Neuronal stem cell (in vitro differentiated cells): ENCODE data around the gene METRNL.

ENCODE experiments used
- DNase-seq: peaks from one replicate; pipeline ENCODE4 v3.0.0-alpha.2; 2013; ENCODE audit warnings: low spot score
- H2AFZ ChIP-seq: one replicate; pipeline ENCODE4 v1.6.1; 2013; ENCODE audit warnings: mild to moderate bottlenecking, low read length, inconsistent platforms
- H2AK5ac ChIP-seq: 2 replicates; pipeline ENCODE4 v1.6.1; 2013; ENCODE audit warnings: low read depth, mild to moderate bottlenecking, inconsistent platforms, low read length, moderate library complexity, mixed read lengths
- H2BK120ac ChIP-seq: 2 replicates; pipeline ENCODE4 v1.6.1; 2013; ENCODE audit warnings: low read depth, mild to moderate bottlenecking, inconsistent platforms, low read length, moderate library complexity, mixed read lengths
- H2BK12ac ChIP-seq: one replicate; pipeline ENCODE4 v1.6.1; 2013; ENCODE audit warnings: low read length, inconsistent platforms
- H2BK15ac ChIP-seq: 2 replicates; pipeline ENCODE4 v1.6.1; 2013; ENCODE audit warnings: mild to moderate bottlenecking, low read length, inconsistent platforms, mixed read lengths
- H2BK5ac ChIP-seq: one replicate; pipeline ENCODE4 v1.6.1; 2013; ENCODE audit warnings: inconsistent platforms, mild to moderate bottlenecking, low read length, moderate library complexity
- H3K14ac ChIP-seq: one replicate; pipeline ENCODE4 v1.6.1; 2013; ENCODE audit warnings: low read length, inconsistent platforms
- H3K18ac ChIP-seq: 2 replicates; pipeline ENCODE4 v1.6.1; 2013; ENCODE audit warnings: low read length, inconsistent platforms
- H3K23ac ChIP-seq: 2 replicates; pipeline ENCODE4 v1.6.1; 2013; ENCODE audit warnings: low read depth, mild to moderate bottlenecking, mixed read lengths, low read length, inconsistent platforms; ENCODE audit not compliant: poor library complexity
- H3K27ac ChIP-seq: replicated peaks from 3 replicates; pipeline ENCODE4 v1.5.1; 2013; ENCODE audit warnings: low read length, inconsistent platforms
- H3K27me3 ChIP-seq, 3 experiments: 2 replicates each; pipeline ENCODE4 v1.6.1; 2013; ENCODE audit warnings: low read length in 3 of 3, mild to moderate bottlenecking in 2 of 3, inconsistent platforms in 1 of 3, low read depth in 1 of 3, mixed read lengths in 1 of 3, moderate library complexity in 1 of 3; ENCODE audit not compliant: control insufficient read depth in 3 of 3, insufficient read depth in 3 of 3
- H3K36me3 ChIP-seq, 2 donors: replicated peaks in 1 of 2; 2 replicates each; pipeline ENCODE4 v1.6.1; 2013; ENCODE audit warnings: low read length in 2 of 2; ENCODE audit not compliant: control insufficient read depth in 2 of 2, insufficient read depth in 2 of 2
- H3K4ac ChIP-seq: 2 replicates; pipeline ENCODE4 v1.6.1; 2013; ENCODE audit warnings: inconsistent platforms, mild to moderate bottlenecking, low read length, moderate library complexity
- H3K4me1 ChIP-seq, 2 donors: 1 replicate in 1 of 2; 2 replicates in 1 of 2; pipeline ENCODE4 v1.6.1; 2013; ENCODE audit warnings: low read length in 2 of 2, low read depth in 1 of 2; ENCODE audit not compliant: control insufficient read depth in 2 of 2, insufficient read depth in 1 of 2
- H3K4me2 ChIP-seq: one replicate; pipeline ENCODE4 v1.6.1; 2013; ENCODE audit warnings: mild to moderate bottlenecking, low read length, inconsistent platforms; ENCODE audit not compliant: insufficient read depth, poor library complexity, severe bottlenecking
- H3K4me3 ChIP-seq, 2 donors: 2 replicates each; pipeline ENCODE4 v1.5.1; 2013; ENCODE audit warnings: low read length in 2 of 2, mild to moderate bottlenecking in 2 of 2, inconsistent platforms in 1 of 2, moderate library complexity in 1 of 2
- H3K79me1 ChIP-seq: one replicate; pipeline ENCODE4 v1.6.1; 2013; ENCODE audit warnings: low read depth, mild to moderate bottlenecking, inconsistent platforms, low read length, moderate library complexity
- H3K9ac ChIP-seq: one replicate; pipeline ENCODE4 v1.6.1; 2013; ENCODE audit warnings: mild to moderate bottlenecking, low read depth, low read length, inconsistent platforms; ENCODE audit not compliant: poor library complexity
- H3K9me3 ChIP-seq, 2 donors: replicated peaks in 1 of 2; 2 replicates each; pipeline versions ENCODE3 to v1.6.1; 2013; ENCODE audit warnings: low read length in 2 of 2, mild to moderate bottlenecking in 2 of 2, inconsistent platforms in 1 of 2, low read depth in 1 of 2, mixed read lengths in 1 of 2, moderate library complexity in 1 of 2; ENCODE audit not compliant: control insufficient read depth in 2 of 2, insufficient read depth in 1 of 2
- H4K8ac ChIP-seq: one replicate; pipeline ENCODE4 v1.6.1; 2013; ENCODE audit warnings: low read depth, mild to moderate bottlenecking, inconsistent platforms, low read length, moderate library complexity
- H4K91ac ChIP-seq: one replicate; pipeline ENCODE4 v1.6.1; 2013; ENCODE audit warnings: low read length, low read depth, mild to moderate bottlenecking, inconsistent platforms; ENCODE audit not compliant: poor library complexity
- WGBS, 2 donors: extraction: QIAGEN DNeasy Blood & Tissue Kit; methylation state at CpG; one replicate each; pipeline ENCODE4 v1.1.7; 2013; ENCODE audit warnings: missing lambda C conversion rate in 2 of 2, mixed read lengths in 1 of 2; ENCODE audit not compliant: insufficient read length in 2 of 2, insufficient replicate concordance in 1 of 2; ENCODE audit errors: extremely low coverage in 2 of 2; 5-methylcytosine and 5-hydroxymethylcytosine counted together

METRNL gene

DNA sequence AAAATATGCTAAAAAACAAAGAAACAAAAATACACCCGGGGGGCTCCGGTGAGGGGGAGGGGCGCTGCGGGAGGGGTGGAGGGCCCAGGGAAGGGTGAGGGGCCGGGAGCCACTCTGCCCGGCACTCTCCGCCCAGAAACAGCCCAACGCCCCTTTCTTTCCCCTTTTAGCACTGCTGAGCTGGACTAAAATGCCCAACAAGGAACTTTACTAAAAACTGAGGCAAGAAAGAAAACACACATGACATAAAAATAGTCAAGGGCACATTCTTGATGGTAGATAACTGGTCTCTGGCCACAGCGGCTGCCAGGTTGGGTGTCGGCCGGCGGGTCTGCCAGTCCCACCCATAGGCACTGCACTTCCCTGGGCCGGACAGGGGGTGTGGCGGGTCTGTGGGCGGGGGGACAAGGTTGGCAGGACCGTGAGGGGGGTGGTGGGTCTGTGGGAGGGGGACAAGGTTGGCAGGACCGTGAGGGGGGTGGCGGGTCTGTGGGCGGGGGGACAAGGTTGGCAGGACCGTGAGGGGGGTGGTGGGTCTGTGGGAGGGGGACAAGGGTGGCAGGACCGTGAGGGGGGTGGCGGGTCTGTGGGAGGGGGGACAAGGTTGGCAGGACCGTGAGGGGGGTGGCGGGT lies 20.9 kb downstream of the METRNL start:
- Histone ChIP-seq H3K27ac (no peak overlapping the region), H3K14ac (no peak overlapping the region), H2AK5ac (no peak overlapping the region), H2BK120ac (peak overlapping the region; percentile 83), H3K36me3 (peaks cover 9 to 14% of the 10 kb centered on the region in 2 donors), H3K4me3 (no peak overlapping the region), H3K18ac (peak overlapping the region; percentile 71), H2BK15ac (no peak overlapping the region), H3K9me3 (peaks cover 0 to 2% of the 10 kb centered on the region in 2 donors), H3K4ac (no peak overlapping the region), H3K9ac (no peak overlapping the region), H3K23ac (no peak overlapping the region), H4K91ac (no peak overlapping the region), H3K4me2 (peak overlapping the region; percentile 11), H2AFZ (peak overlapping the region; percentile 79), H4K8ac (no peak overlapping the region), H3K4me1 (peaks cover 9 to 22% of the 10 kb centered on the region in 2 donors), H2BK5ac (no peak overlapping the region), H3K79me1 (peaks cover 4% of the 10 kb centered on the region), H3K27me3 (peaks cover 0 to 3% (median 0%) of the 10 kb centered on the region in 3 experiments), H2BK12ac (no peak overlapping the region)
- no peak for DNase-seq
- WGBS, 2 donors = no CpG with 5 or more reads among the region's 24 CpGs

DNA sequence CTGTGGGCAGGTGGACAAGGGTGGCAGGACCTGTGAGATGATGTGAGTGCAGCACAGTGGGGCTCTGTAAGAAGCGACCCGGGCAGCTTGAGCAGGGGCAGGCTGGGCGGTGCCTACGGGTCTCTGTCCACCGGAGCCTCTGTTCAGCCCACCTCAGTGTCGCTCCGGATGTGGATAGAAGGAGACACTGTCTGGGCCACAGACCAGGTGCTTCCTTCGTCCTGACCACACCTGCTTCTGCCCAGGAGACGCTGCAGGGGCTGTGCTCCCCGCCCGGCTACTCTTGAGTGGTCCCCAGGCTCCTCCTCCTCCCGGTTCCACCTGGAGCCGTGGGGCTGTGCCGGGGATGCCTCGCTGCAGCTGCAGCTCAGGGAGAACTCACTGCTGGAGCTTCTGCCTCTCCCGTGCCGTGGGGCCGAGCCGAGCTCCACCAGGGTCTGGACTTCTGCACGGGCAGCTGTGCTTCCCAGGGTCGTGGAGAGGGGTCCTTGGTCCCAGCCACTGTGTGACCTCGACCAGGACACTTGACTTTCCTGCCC lies 21.5 kb downstream of the METRNL start:
- Histone ChIP-seq H2AK5ac (peak overlapping the region; percentile 96), H3K23ac (peak overlapping the region; percentile 95), H2AFZ (no peak overlapping the region), H4K8ac (no peak overlapping the region), H2BK5ac (peak overlapping the region; percentile 90), H2BK15ac (peak overlapping the region; percentile 89), H3K4ac (peak overlapping the region; percentile 66), H2BK12ac (peak overlapping the region; percentile 41), H3K4me1 (peaks cover 9 to 22% of the 10 kb centered on the region in 2 donors), H4K91ac (peak overlapping the region; percentile 53), H2BK120ac (peak overlapping the region; percentile 81), H3K9ac (no peak overlapping the region), H3K14ac (peak overlapping the region; percentile 89), H3K27ac (no peak overlapping the region), H3K27me3 (peaks cover 0 to 3% (median 0%) of the 10 kb centered on the region in 3 experiments), H3K18ac (peak overlapping the region; percentile 90), H3K79me1 (peaks cover 4% of the 10 kb centered on the region), H3K4me2 (no peak overlapping the region), H3K4me3 (no peak overlapping the region), H3K9me3 (peaks cover 0 to 2% of the 10 kb centered on the region in 2 donors), H3K36me3 (peaks cover 5 to 8% of the 10 kb centered on the region in 2 donors)
- no CpG with 5 or more reads among the region's 22 CpGs for WGBS, 2 donors
- no peak for DNase-seq

DNA sequence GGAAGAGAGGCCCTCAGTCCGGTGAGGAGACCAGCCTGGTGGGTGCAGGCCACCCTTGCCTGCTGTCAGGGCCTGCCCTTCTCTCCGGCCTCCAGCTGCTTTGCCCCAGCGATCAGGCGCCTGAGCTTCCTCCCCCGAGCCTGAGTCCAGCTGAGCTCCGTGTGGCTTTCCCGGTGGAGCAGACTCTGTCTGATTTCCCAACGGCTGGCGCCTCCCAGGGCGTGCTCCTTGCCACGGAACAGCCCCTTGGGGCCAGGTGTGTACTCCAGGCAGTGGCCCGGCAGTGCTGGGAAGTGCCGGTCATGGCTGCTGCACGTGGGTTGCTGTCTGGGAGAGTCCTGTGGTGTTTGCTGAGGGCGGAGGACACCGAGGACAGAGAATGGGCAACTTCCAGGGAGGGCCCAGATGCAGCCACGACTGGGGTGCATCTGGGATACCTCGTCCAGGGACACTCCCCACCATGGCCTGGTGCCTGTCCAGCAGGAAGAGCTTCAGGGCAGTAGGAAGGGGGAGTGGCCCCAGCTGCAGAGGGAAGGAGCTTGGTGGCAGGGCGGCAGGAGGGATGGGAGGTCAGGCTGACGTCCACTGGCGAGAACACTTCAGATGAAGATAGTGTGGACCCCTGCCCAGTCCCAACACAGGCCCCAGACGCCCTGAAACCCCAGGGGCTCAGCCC lies 22.5 kb downstream of the METRNL start:
- H3K27ac ChIP-seq = no peak overlapping the region
- peak overlapping the region; percentile 96 for H2AK5ac ChIP-seq
- H2AFZ ChIP-seq = no peak overlapping the region
- H2BK15ac ChIP-seq = peak overlapping the region; percentile 89
- peaks cover 9 to 19% of the 10 kb centered on the region in 2 donors for H3K4me1 ChIP-seq
- H2BK5ac ChIP-seq = peak overlapping the region; percentile 90
- no peaks in the 10 kb centered on the region for H3K36me3 ChIP-seq
- WGBS, 2 donors = no CpG with 5 or more reads among the region's 22 CpGs
- H3K27me3 ChIP-seq = peaks cover 0 to 5% (median 0%) of the 10 kb centered on the region in 3 experiments
- no peak overlapping the region for H3K4me2 ChIP-seq
- H3K23ac ChIP-seq = peak overlapping the region; percentile 43
- DNase-seq = no peak
- H3K4me3 ChIP-seq = no peak overlapping the region
- peak overlapping the region; percentile 73 for H2BK12ac ChIP-seq
- H3K14ac ChIP-seq = peak overlapping the region; percentile 89
- no peak overlapping the region for H3K4ac ChIP-seq
- H4K91ac ChIP-seq = no peak overlapping the region
- H4K8ac ChIP-seq = no peak overlapping the region
- peaks cover 0 to 2% of the 10 kb centered on the region in 2 donors for H3K9me3 ChIP-seq
- no peak overlapping the region for H3K9ac ChIP-seq
- peak overlapping the region; percentile 90 for H3K18ac ChIP-seq
- H2BK120ac ChIP-seq = peak overlapping the region; percentile 81
- H3K79me1 ChIP-seq = peaks cover 4% of the 10 kb centered on the region
